Hematopoietic multipotent progenitor cell treated with erythropoietin and hydrocortisone succinate and interleukin-3 and kit ligand, for 6 days (in vitro differentiated cells): Measurements from ENCODE around the gene NAT8L.

Source experiments
- DNase-seq: peaks from one replicate; pipeline ENCODE4 v3.0.0-alpha.2; 2015

The NAT8L gene

GRCh38 chr4:2065106-2065930 lies 6.2 kb downstream of the NAT8L start:
- DNase-seq, result no peak

DNA sequence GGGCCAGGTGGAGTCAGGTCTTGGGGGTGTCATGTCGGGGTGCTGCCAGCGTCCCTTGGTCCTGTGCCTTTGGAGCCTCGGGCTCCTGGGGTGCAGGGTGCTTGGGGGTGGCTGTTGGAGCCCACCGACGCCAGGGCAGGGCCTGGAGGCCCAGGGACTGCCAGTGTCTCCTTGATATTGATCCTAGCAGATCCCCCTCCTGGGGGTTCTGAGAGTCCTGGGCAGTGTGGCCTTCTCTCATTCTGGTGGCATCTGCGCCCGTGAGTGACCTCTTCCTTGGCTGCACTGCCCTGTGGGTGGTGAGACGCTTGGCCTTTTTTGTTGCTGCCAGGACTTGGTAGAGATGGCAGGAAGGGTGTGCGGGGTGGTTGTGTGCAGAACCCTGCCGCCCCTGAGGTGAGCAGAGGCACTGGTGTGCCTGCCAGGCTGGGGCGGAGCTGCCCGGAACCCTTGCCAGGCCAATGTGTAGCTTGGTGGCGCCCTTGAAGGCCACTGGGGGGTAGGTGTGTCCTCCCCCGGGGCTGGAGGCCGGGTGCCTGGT lies 7.0 kb downstream of the NAT8L start:
- DNase-seq, result no peak

- no peak for DNase-seq
Measured at GRCh38 chr4:2066571-2067445, 7.7 kb downstream of the NAT8L start.

DNA sequence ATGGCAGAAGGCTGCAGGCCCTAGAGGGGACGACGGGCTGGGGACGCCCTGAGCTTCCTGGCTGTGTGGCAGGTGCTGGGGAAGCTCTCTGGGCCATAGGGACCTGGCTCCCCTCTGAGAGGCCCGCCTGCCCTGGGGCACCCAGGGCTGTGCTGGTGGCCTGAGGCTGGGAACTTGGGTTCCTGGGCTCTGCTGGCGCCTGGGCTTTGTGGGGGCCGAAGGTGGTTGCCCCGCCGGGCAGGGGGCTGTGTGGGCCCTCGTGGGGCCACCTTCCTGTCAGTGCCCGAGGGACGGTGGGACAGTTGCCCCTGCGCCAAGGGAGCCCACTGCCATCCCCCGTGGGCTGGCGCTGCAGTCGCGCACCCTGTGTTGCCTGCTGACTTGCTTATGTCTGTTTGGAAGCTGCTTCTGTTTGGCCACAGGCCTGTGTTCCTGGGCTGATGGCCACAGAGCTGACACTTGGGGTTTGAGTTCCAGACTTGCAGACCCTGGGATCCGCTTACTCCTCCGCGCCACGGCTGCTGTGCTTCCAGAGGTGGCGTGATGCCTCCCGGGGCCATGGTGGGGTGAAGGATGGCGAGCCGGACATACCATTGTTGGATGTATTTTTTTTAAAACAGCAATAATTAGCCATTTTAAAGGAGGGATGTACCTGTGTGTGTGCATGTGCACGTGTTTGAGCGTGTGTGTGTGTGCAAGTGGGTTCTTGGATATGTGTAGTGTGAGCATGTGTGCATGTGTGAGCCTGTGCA lies 8.5 kb downstream of the NAT8L start:
- DNase-seq, result no peak

- no peak for DNase-seq
Measured at GRCh38 chr4:2068198-2068470, 9.0 kb downstream of the NAT8L start.

DNA sequence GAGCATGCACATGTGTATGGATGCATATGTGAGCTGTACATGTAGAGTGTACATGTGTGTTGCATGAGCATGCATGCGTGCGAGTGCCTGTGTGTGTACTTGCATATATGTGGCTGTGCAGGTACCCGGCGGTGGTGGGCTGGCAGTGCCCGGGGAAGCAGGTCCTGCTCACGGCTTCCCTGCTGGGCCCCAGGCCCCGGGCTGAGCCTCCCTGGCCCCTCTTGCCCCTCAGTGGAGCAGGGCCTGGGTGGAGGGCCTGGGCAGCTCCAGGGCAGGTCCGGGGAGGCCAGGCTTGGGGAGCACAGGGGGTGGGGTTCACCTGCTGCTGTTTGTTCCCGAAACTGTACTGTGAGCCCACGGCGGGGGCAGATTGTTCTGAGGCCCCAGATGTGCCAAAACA lies 9.4 kb downstream of the NAT8L start:
- DNase-seq, result no peak

GRCh38 chr4:2069161-2069971 lies 10.2 kb downstream of the NAT8L start:
- no peak for DNase-seq

- no peak for DNase-seq
Measured at GRCh38 chr4:2069986-2070385, 10.9 kb downstream of the NAT8L start.

GRCh38 chr4:2070421-2071251 lies 11.5 kb downstream of the NAT8L start:
- no peak for DNase-seq

DNA sequence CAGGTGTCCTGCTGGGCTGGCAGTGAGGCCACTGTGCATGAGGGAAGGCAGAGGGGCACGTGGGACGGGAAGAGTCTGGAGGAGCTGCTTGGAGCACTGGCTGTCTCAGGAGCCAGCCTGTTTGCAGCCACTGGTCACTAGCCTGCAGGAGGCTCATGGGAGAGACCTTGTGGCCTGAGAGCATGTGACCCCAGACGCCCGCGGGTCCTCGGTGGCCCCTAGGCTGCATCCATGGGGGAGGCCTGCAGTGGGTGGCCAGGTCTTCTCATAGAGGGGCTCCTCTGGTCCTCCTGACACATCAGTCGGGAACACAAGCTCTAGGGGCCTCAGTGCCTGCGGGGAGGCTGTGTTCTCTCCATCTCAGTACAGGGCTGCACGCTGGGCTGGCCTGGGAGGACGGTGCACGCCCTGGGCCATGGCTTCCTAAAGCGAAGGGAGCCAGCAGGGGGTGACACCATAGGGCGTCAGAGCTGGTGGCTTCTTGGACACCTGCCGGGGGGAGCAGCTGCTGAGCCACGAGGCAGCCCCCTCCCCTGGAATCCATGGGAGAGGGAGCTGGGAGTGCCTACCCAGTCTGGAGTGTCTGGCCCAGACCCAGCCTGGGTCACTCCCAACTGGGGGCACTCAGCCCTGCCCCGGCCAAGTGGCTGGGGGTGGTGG lies 12.3 kb downstream of the NAT8L start:
- no peak for DNase-seq

GRCh38 chr4:2071912-2072867 lies 13.1 kb downstream of the NAT8L start:
- DNase-seq, result no peak

GRCh38 chr4:2072971-2073807 lies 14.1 kb downstream of the NAT8L start:
- DNase-seq, result no peak

DNA sequence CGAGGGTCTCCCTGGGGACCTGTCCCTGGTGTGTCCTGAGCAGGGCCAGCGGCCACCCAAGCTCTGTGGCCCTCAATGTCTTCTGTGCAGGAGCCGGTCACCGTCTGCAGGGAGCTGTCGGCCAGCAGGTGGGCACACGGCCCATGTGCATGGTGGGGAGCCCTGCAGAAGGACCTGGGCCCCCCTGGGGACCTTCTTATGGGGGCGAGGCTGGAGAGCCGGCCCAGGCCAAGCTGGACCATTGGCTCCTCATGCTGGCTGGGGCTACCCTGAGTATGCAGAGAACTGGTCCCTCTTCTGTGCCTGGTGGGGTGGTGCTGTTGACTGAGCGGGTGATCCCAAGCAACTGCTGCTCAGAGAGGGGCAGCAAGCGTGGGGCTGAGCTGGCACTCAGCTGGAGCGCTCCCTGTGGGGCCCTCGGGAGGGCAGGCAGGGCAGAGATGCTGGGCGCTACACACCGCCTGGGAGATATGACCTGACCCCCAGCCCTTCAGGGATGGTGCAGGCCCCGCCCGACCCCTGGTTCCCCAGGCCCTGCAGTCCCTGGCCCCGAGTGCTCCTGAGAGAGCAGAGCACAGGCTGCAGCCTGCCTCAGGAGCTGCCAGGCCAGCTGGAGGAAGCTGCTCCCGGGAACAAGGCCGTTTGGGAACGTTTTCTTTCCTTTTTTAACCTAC lies 14.8 kb downstream of the NAT8L start:
- DNase-seq, result no peak

DNA sequence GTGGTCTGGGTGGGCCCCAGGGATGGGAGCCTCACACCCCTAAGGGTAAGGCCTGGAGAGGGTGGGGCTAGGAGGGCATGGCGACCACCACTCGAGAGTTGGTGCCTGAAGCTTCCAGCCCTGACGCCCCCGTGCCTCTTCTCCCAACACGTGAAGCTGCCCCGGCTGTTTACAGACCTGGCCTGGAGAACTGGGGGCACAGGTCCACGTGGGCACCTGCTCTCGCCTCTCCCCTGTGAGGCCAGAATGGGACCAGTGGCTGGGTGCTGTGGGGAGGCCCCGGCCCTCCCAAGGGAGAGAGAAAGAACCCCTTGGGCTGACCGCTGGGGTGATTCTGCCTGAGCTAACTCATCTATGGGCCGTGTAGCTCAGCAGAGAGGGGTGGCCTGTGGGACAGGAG lies 15.5 kb downstream of the NAT8L start:
- no peak for DNase-seq

DNA sequence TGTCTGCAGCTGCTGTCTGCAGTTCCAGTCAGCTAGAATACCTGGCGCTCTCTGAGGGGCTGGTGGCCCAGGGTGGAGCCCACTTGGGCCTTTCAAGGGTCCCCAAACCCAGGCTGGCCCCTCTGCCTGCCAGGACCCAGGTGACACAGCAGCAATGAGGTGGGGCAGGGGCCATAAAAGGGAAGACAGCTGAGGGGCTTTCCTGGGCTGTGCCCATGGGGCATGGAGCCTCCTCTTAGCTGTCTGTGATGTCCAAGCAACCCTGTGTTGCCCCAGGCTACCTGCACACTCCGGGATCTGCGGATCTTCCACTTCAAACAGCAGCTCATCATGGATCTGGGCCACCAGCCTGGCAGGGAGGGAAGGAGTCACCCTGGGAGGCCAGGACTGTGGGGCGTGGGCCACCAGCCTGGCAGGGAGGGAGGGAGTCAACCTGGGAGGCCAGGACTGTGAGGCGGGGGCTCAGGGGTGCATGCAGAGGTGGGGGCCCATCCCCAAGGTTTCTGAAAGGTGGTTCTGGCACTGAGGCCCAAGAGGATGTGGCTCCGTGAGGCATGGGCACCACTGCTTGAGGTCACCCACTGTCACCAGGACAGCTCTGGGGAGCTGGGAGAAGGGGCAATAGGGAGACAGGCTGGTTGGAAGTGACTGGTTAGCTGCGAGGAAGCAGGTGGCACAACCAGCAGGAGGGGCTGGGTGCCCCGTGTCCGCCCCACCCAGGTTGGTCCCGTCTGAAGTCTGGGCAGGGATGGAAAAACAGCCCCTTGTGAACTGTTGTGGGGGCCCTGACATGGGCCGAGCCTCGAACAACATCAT lies 16.3 kb downstream of the NAT8L start:
- DNase-seq, result no peak

DNA sequence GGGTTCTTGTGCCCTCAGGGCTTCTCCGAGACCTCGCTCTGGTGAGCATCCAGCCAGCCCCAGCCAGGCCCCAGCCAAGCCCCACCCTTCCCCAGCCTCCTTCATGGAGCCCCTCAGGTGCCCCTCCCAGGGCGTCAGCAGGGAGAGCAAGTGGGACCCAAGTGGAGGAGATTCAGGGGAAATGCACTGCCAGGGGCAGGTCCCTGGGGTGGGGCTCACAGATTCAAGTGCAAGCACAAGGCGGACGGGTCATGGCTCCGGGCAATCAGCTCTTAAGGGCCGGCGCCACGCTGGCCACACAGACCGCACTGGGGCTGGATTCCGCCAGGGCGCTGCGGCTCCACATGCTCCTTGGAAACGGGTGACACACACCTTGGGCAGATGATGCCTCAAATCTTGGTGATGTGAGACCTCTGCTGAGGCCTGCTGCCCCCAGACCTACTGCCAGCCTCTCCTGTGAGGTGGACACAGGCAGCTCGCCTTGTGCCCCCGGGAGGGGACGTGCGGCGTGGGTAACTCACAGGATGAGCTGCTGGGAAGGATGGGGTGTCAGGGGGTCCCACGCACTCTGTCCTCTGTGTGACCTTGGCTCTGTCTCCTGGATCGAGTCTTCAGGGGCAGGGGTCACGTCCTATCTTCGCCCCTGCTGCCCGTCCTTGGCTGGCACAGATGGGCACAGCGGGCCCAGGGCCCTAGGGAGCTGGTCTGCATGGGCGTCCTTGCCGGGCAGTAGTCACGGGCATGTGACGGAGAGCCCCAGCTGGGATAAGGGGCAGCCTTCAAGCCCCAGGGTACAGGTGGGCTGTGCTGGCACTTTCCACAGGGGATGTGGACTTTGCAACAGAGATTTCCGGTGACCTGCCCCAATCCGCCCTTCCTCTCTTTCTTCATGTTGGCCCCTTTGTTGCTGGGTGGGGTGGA lies 17.1 kb downstream of the NAT8L start:
- DNase-seq, result no peak
